ENCODE measurements around the gene SLIT3.

SLIT3 gene

GRCh38 chr5:168817591-168817990, 483.3 kb downstream of the SLIT3 start:
- no peak for DNase-seq (ENCODE audit: low read depth in 4 of 4, low spot score in 1 of 4)

GRCh38 chr5:168816661-168817060, 484.3 kb downstream of the SLIT3 start:
- no peak for DNase-seq (ENCODE audit: low read depth in 4 of 4, low spot score in 1 of 4)

DNA sequence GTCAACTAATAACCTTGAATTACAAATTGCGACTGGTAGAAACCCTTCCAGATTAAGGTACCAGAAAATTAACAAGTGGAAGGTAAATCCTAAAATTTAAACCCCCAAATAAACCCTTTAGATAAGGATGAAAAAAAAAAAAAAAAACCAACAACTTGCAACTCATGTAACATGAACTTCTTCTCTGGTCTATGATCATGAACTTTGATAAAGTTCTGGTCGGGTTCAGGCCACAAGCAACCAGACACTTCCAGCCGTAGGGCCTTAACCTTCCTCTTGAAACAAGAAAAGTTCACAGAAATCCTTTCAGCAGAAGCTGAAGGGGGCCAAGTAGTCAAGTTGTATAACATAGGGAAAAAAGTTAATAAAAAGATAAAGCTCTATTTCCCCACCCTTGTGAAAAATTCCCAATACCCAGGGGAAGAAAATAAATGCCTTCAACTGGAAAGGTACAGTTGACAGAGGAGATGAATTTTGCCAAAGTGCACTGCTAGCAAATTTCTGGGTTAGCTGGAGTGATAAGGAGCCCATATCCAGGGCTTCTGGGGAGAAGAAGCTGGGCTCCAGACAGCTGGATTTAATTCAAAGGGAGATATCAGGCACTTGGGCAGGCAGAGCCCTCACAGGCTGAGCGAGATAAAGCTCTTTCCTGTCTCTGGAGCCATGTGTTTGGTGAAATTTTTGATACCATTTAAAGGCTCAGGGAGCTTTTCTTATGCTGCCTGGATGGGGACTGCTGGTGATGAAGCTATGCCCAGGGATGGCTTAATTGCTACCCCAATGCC, 487.6 kb downstream of the SLIT3 start:
- no peak for DNase-seq (ENCODE audit: low read depth in 4 of 4, low spot score in 1 of 4)

DNA sequence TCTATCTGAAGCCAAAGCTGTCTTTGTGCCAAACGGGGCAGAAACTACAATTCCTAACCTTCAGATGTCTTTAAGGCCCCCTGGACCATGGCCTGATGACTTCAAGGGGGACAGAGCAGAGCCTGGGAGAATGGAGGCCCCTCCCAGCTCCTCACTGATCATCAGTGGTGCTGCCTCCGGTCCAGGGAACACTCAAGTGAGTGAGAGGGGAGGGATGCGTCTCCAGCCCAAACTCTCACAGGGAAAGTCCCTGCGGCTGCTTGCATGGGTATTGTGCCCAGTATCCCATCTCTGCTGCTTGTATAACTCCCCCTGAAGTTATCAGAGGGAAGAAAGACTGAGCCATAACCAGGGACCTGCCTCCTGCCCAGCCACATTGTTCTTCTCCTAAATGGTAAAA, 490.3 kb downstream of the SLIT3 start:
- DNase-seq (ENCODE audit: low read depth in 4 of 4, low spot score in 1 of 4) = no peak

DNA sequence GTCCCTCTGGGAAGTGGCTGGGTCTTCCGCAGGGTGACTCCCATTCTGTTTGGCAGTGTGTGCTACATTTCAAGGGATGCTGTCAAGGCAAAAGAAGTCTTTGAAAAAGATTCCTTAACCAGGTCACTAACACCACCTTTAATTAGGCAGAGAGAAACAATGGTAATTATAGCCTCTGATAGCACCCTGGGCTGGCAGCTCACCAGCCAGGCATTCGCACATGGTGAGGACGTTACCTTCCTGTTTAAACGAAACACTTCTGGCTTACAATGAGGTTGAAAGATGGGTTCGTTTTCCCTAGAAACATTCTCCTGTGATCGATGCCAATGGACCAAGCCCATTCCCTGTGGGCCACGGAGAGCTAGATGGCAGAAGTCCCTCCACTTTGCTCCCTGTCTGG, 491.7 kb downstream of the SLIT3 start:
- DNase-seq (ENCODE audit: low read depth in 4 of 4, low spot score in 1 of 4) = no peak

- DNase-seq (ENCODE audit: low read depth in 4 of 4, low spot score in 1 of 4) = no peak
Measured at GRCh38 chr5:168808051-168808616, 492.8 kb downstream of the SLIT3 start.

DNA sequence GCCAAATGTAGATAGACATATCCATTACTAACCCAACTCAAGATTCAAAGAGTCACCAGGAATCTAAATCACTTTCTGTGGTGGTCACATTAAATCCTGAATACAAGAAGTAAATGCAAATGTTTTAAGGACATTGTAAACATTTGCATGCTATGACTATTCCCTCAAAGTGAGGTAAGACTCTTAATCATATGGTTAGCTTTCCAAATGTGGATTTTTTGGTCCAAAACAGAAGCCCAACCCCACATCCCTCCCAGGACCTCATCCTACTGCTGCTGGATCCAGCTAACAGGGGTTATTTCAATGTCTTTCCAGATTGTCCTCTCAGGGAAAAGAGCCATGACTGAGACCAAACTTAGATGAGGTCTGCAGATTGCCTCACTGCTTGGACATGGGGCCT, 493.7 kb downstream of the SLIT3 start:
- DNase-seq (ENCODE audit: low read depth in 4 of 4, low spot score in 1 of 4) = no peak

GRCh38 chr5:168803541-168803940, 497.4 kb downstream of the SLIT3 start:
- no peak for DNase-seq (ENCODE audit: low read depth in 4 of 4, low spot score in 1 of 4)

GRCh38 chr5:168802337-168802736, 498.6 kb downstream of the SLIT3 start:
- no peak for DNase-seq (ENCODE audit: low read depth in 4 of 4, low spot score in 1 of 4)

GRCh38 chr5:168801567-168801966, 499.4 kb downstream of the SLIT3 start:
- DNase-seq (ENCODE audit: low read depth in 4 of 4, low spot score in 1 of 4) = no peak

DNA sequence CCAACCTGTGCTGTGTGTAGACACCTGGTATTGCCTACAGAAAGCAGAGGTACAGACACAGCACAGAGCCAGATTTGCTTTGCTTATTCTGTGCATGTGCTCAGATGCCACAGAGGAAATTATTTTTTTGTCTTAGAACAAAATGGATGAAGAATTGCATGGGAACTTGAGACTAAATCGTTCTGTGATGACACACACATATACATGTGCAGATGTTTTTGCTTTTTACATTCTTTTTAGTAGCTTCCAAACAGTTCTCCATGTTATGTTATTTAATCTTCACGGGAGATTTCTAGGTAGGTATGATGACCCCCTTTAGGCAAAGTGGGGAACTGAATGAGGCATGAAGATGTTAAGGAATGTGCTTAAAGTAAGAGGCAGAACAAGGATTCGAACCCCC, 500.2 kb downstream of the SLIT3 start:
- DNase-seq (ENCODE audit: low read depth in 4 of 4, low spot score in 1 of 4) = no peak

GRCh38 chr5:168798065-168799023, 502.6 kb downstream of the SLIT3 start:
- DNase-seq (ENCODE audit: low read depth in 4 of 4, low spot score in 1 of 4) = no peak

GRCh38 chr5:168796593-168797580, 504.1 kb downstream of the SLIT3 start:
- no peak for DNase-seq (ENCODE audit: low read depth in 4 of 4, low spot score in 1 of 4)

- DNase-seq (ENCODE audit: low read depth in 4 of 4, low spot score in 1 of 4) = no peak
Measured at GRCh38 chr5:168796000-168796399, 504.9 kb downstream of the SLIT3 start.

GRCh38 chr5:168793841-168794837, 506.8 kb downstream of the SLIT3 start:
- peak in 1 of 4 experiments; percentile 25 for DNase-seq (ENCODE audit: low read depth in 4 of 4, low spot score in 1 of 4)

GRCh38 chr5:168792678-168793077, 508.3 kb downstream of the SLIT3 start:
- no peak for DNase-seq (ENCODE audit: low read depth in 4 of 4, low spot score in 1 of 4)

DNA sequence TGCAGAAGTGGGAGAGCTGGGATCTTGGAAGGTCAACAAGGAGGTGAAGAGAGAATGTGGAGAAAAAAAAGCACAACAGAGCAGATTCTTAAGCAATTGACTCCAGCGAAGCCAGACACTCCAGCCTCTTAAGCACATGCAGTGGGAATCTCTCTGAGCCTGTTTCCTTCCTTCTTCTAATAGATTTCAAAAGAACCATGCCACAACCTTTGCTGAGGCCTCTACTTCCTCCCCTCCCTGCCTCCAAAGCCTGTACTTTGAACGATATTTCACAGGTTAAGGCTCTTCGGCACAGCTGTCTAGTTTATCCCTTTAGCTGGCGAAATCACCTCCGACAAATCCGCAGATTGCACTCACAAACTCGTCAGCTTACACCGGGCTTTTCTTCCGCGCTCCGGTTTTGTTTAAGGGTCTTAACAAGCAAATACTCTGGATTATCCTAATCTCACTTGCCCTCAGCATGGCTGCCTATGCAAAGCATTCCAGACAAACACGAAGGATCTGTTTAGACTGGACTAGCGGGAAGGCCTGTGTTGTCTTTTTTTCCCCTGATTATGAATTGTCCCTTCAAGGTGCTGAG, 510.2 kb downstream of the SLIT3 start:
- no peak for DNase-seq (ENCODE audit: low read depth in 4 of 4, low spot score in 1 of 4)

- DNase-seq (ENCODE audit: low read depth in 4 of 4, low spot score in 1 of 4) = no peak
Measured at GRCh38 chr5:168790002-168790635, 510.8 kb downstream of the SLIT3 start.

DNA sequence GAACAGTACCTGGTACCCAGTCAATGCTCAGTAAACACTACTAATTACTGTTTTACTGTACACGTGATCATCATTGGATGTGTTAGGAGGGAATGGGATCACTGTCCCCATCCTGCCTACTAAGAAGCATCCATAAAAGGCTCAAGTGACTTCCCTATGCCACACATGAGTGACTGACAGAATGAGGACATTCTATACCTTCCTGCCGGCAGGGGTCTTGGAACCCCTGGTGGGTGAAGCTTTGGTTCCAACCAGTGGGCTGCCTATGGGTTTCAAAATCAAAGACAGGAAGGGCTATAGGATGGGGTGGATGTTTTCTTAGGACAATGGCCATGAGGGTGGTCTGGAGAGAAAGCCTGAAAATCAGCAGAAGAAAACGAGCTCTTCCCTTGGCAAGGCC, 512.2 kb downstream of the SLIT3 start:
- no peak for DNase-seq (ENCODE audit: low read depth in 4 of 4, low spot score in 1 of 4)
